ENCODE measurements around the gene CD180.

CD180 gene

GRCh38 chr5:67199859-67200258 lies 3.3 kb upstream of the CD180 start:
- no peak overlapping the region for H3K4me3 ChIP-seq (ENCODE audit: low read depth, low read length)
- peak; percentile 54 for DNase-seq (ENCODE audit: low read depth)
- TF ChIP-seq MAX (IDR thresholded peaks at IDR 0.05; ENCODE audit: low read depth, low read length) (no peak), CTCF (IDR thresholded peaks at IDR 0.05; ENCODE audit: low read depth, low read length) (no peak), POLR2A (IDR thresholded peaks at IDR 0.05; ENCODE audit: extremely low read depth, insufficient read length) (no peak), MYC (IDR thresholded peaks at IDR 0.05; ENCODE audit: low read depth, low read length) (no peak)

GRCh38 chr5:67198917-67199316 lies 2.3 kb upstream of the CD180 start:
- TF ChIP-seq MYC (IDR thresholded peaks at IDR 0.05; ENCODE audit: low read depth, low read length) (no peak), MAX (IDR thresholded peaks at IDR 0.05; ENCODE audit: low read depth, low read length) (no peak), POLR2A (IDR thresholded peaks at IDR 0.05; ENCODE audit: extremely low read depth, insufficient read length) (no peak), CTCF (IDR thresholded peaks at IDR 0.05; ENCODE audit: low read depth, low read length) (no peak)
- no peak for DNase-seq (ENCODE audit: low read depth)
- no peak overlapping the region for H3K4me3 ChIP-seq (ENCODE audit: low read depth, low read length)

- TF ChIP-seq CTCF (IDR thresholded peaks at IDR 0.05; ENCODE audit: low read depth, low read length) (no peak), MAX (IDR thresholded peaks at IDR 0.05; ENCODE audit: low read depth, low read length) (no peak), MYC (IDR thresholded peaks at IDR 0.05; ENCODE audit: low read depth, low read length) (no peak), POLR2A (IDR thresholded peaks at IDR 0.05; ENCODE audit: extremely low read depth, insufficient read length) (no peak)
- no peak overlapping the region for H3K4me3 ChIP-seq (ENCODE audit: low read depth, low read length)
- DNase-seq (ENCODE audit: low read depth), result no peak
These were observed 937 bp upstream of the CD180 start for GRCh38 chr5:67197536-67197935.

- TF ChIP-seq MAX (IDR thresholded peaks at IDR 0.05; ENCODE audit: low read depth, low read length) (no peak), POLR2A (IDR thresholded peaks at IDR 0.05; ENCODE audit: extremely low read depth, insufficient read length) (no peak), CTCF (IDR thresholded peaks at IDR 0.05; ENCODE audit: low read depth, low read length) (no peak), MYC (IDR thresholded peaks at IDR 0.05; ENCODE audit: low read depth, low read length) (no peak)
- DNase-seq (ENCODE audit: low read depth), result no peak
- H3K4me3 ChIP-seq (ENCODE audit: low read depth, low read length), result no peak overlapping the region
These were observed 958 bp downstream of the CD180 start for GRCh38 chr5:67195406-67196275.

GRCh38 chr5:67194166-67194565 lies 2.4 kb downstream of the CD180 start:
- no peak overlapping the region for H3K4me3 ChIP-seq (ENCODE audit: low read depth, low read length)
- no peak for DNase-seq (ENCODE audit: low read depth)

GRCh38 chr5:67193439-67193807 lies 3.2 kb downstream of the CD180 start:
- no peak overlapping the region for H3K4me3 ChIP-seq (ENCODE audit: low read depth, low read length)
- TF ChIP-seq MAX (IDR thresholded peaks at IDR 0.05; ENCODE audit: low read depth, low read length) (no peak), CTCF (IDR thresholded peaks at IDR 0.05; ENCODE audit: low read depth, low read length) (no peak), MYC (IDR thresholded peaks at IDR 0.05; ENCODE audit: low read depth, low read length) (no peak), POLR2A (IDR thresholded peaks at IDR 0.05; ENCODE audit: extremely low read depth, insufficient read length) (no peak)
- DNase-seq (ENCODE audit: low read depth), result no peak

More at GRCh38 chr5:67194166-67194565, 2.4 kb downstream of the CD180 start:
- TF ChIP-seq MYC (IDR thresholded peaks at IDR 0.05; ENCODE audit: low read depth, low read length), result no peak
